Ovary (tissue), 3 donors: Measurements from ENCODE around the gene SLC38A3.

Experiments
- EP300 ChIP-seq: sonication (generic); formaldehyde crosslinking; IDR thresholded peaks from one replicate; pipeline ENCODE4 v1.6.1; 2017; ENCODE audit warnings: antibody characterized with exemption
- POLR2A ChIP-seq: fragments of 450-650 bp; IDR thresholded peaks from one replicate; pipeline ENCODE4 v1.6.1; 2017; ENCODE audit warnings: antibody characterized with exemption, mild to moderate bottlenecking, moderate library complexity
- TF ChIP-seq, protein P1 (sequence below), 3 donors: fragments of 450-650 bp in 2 of 3; fragments of 200-600 bp in 1 of 3; IDR thresholded peaks; one replicate each; pipeline versions ENCODE4 v1.5.1 to v1.8.0; 2016 to 2022; ENCODE audit warnings: antibody characterized with exemption in 3 of 3, mild to moderate bottlenecking in 1 of 3
- donor health status: DM: no; HTN: no; CAD: no.

DNA sequence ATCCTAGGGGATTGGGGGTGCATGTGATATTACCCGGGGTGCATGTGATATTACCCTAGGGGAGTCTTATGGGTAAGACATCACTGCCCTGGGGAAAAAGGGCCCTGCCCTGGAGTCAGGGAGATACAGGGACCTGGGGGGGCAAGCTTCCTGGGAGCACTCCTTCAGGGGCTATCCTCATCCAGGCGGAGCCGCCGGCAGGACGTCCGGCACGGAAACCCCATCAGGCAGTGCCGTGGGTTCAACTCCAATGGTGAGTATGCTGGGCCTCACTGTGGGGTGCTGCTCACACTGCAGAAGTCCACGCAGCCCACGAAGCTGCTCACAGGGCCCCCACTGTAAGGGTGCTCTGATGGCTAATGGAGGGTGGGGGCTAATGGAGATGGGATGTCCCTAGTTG is 19.0 kb upstream of the SLC38A3 start:
- TF ChIP-seq EP300: no peak
- TF ChIP-seq, protein P1, sequence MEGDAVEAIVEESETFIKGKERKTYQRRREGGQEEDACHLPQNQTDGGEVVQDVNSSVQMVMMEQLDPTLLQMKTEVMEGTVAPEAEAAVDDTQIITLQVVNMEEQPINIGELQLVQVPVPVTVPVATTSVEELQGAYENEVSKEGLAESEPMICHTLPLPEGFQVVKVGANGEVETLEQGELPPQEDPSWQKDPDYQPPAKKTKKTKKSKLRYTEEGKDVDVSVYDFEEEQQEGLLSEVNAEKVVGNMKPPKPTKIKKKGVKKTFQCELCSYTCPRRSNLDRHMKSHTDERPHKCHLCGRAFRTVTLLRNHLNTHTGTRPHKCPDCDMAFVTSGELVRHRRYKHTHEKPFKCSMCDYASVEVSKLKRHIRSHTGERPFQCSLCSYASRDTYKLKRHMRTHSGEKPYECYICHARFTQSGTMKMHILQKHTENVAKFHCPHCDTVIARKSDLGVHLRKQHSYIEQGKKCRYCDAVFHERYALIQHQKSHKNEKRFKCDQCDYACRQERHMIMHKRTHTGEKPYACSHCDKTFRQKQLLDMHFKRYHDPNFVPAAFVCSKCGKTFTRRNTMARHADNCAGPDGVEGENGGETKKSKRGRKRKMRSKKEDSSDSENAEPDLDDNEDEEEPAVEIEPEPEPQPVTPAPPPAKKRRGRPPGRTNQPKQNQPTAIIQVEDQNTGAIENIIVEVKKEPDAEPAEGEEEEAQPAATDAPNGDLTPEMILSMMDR (IDR thresholded peaks at IDR 0.05): no peak
- no peak for TF ChIP-seq POLR2A
